HAP-1 (cell line): ENCODE measurements around the gene CEP104.

ENCODE experiments used
- DNase-seq, 2 experiments: peaks; one replicate each; pipeline ENCODE4 v3.0.0-alpha.2; 2016 to 2020; ENCODE audit warnings: low spot score in 2 of 2
- H3K27me3 ChIP-seq: fragments of 250-450 bp; sonication (Bioruptor Pico); 2 replicates; pipeline ENCODE4 v1.5.1; 2020; ENCODE audit warnings: low read depth, mild to moderate bottlenecking, moderate library complexity
- H3K36me3 ChIP-seq: fragments of 250-450 bp; sonication (Bioruptor Pico); replicated peaks from 2 replicates; pipeline ENCODE4 v1.5.1; 2020; ENCODE audit warnings: mild to moderate bottlenecking
- H3K4me1 ChIP-seq: fragments of 250-450 bp; sonication (Bioruptor Pico); 2 replicates; pipeline ENCODE4 v1.5.1; 2020; ENCODE audit warnings: mild to moderate bottlenecking
- H3K4me3 ChIP-seq: fragments of 250-450 bp; sonication (Bioruptor Pico); 2 replicates; pipeline ENCODE4 v1.5.1; 2020; ENCODE audit warnings: mild to moderate bottlenecking, moderate library complexity
- H3K9me3 ChIP-seq: fragments of 250-450 bp; sonication (Bioruptor Pico); 2 replicates; pipeline ENCODE4 v1.5.1; 2020; ENCODE audit warnings: mild to moderate bottlenecking, moderate library complexity
- in situ Hi-C: fragments of 300-500 bp; cut with MboI; formaldehyde crosslinking; loops from 3 replicates; pipeline ENCODE4 v1.14.3; 2020; ENCODE audit warnings: low sequenced_read_pairs, inconsistent platforms, mixed read lengths

CEP104 gene

GRCh38 chr1:3775490-3776230, 81.4 kb downstream of the CEP104 start:
- Histone ChIP-seq H3K36me3 (peaks cover 19% of the 10 kb centered on the region), H3K27me3 (no peaks in the 10 kb centered on the region), H3K4me3 (no peak overlapping the region), H3K9me3 (no peaks in the 10 kb centered on the region), H3K4me1 (peaks cover 5% of the 10 kb centered on the region)
- DNase-seq, result peak; percentile 32 to 68
- in situ Hi-C loops, result no loop called here

- Histone ChIP-seq H3K27me3 (no peaks in the 10 kb centered on the region), H3K9me3 (no peaks in the 10 kb centered on the region), H3K4me3 (no peak overlapping the region), H3K36me3 (peaks cover 12% of the 10 kb centered on the region), H3K4me1 (peaks cover 5% of the 10 kb centered on the region)
- in situ Hi-C loops, result no loop called here
- DNase-seq, result no peak
Measured at GRCh38 chr1:3774946-3775489, 82.0 kb downstream of the CEP104 start.

GRCh38 chr1:3774276-3774945, 82.6 kb downstream of the CEP104 start:
- H3K36me3 ChIP-seq, result peaks cover 6% of the 10 kb centered on the region
- DNase-seq, result no peak
- H3K4me1 ChIP-seq, result peaks cover 5% of the 10 kb centered on the region
- no peak overlapping the region for H3K4me3 ChIP-seq
- H3K27me3 ChIP-seq, result no peaks in the 10 kb centered on the region
- in situ Hi-C loops, result no loop called here
- no peaks in the 10 kb centered on the region for H3K9me3 ChIP-seq

- H3K27me3 ChIP-seq, result no peaks in the 10 kb centered on the region
- in situ Hi-C loops, result no loop called here
- H3K4me1 ChIP-seq, result peaks cover 5% of the 10 kb centered on the region
- no peak overlapping the region for H3K4me3 ChIP-seq
- H3K9me3 ChIP-seq, result no peaks in the 10 kb centered on the region
- H3K36me3 ChIP-seq, result no peaks in the 10 kb centered on the region; the same call in 1 of the 2 replicates
- no peak for DNase-seq
Measured at GRCh38 chr1:3773572-3774275, 83.3 kb downstream of the CEP104 start.

- no peaks in the 10 kb centered on the region for H3K36me3 ChIP-seq
- H3K27me3 ChIP-seq, result no peaks in the 10 kb centered on the region
- DNase-seq, result no peak
- H3K9me3 ChIP-seq, result no peaks in the 10 kb centered on the region
- in situ Hi-C loops, result no loop called here
- peak within 1 kb of the TSS; percentile 45 for H3K4me3 ChIP-seq
- peaks cover 5% of the 10 kb centered on the region for H3K4me1 ChIP-seq
Measured at GRCh38 chr1:3772715-3773571, 84.1 kb downstream of the CEP104 start, which contains the start of gene SMIM1. SMIM1 (plus strand) TSS chr1:3772749; CDS start chr1:3775374, 2,625 bp downstream.

- Histone ChIP-seq H3K27me3 (no peaks in the 10 kb centered on the region), H3K4me3 (peak overlapping the region; percentile 45), H3K9me3 (no peaks in the 10 kb centered on the region), H3K4me1 (peaks cover 5% of the 10 kb centered on the region), H3K36me3 (no peaks in the 10 kb centered on the region)
- peak; percentile 86 to 99 for DNase-seq
- in situ Hi-C loops, result no loop called here
Measured at GRCh38 chr1:3772027-3772714, 84.8 kb downstream of the CEP104 start.

- Histone ChIP-seq H3K4me1 (peaks cover 5% of the 10 kb centered on the region), H3K27me3 (no peaks in the 10 kb centered on the region), H3K36me3 (no peaks in the 10 kb centered on the region), H3K9me3 (no peaks in the 10 kb centered on the region), H3K4me3 (peak overlapping the region; percentile 45)
- DNase-seq, result no peak
- in situ Hi-C loops, result no loop called here
Measured at GRCh38 chr1:3771108-3772026, 85.6 kb downstream of the CEP104 start.

- Histone ChIP-seq H3K4me3 (no peak overlapping the region), H3K9me3 (no peaks in the 10 kb centered on the region), H3K36me3 (no peaks in the 10 kb centered on the region), H3K27me3 (peaks cover 10% of the 10 kb centered on the region), H3K4me1 (peaks cover 5% of the 10 kb centered on the region)
- DNase-seq, result no peak
- in situ Hi-C loops, result no loop called here
Measured at GRCh38 chr1:3770047-3770765, 86.8 kb downstream of the CEP104 start.

GRCh38 chr1:3768811-3769390, 88.1 kb downstream of the CEP104 start:
- in situ Hi-C loops, result no loop called here
- Histone ChIP-seq H3K36me3 (no peaks in the 10 kb centered on the region), H3K27me3 (peaks cover 13% of the 10 kb centered on the region), H3K4me1 (peaks cover 5% of the 10 kb centered on the region), H3K9me3 (no peaks in the 10 kb centered on the region), H3K4me3 (no peak overlapping the region)
- DNase-seq, result no peak

- H3K4me1 ChIP-seq, result peaks cover 5% of the 10 kb centered on the region
- in situ Hi-C loops, result no loop called here
- H3K4me3 ChIP-seq, result no peak overlapping the region
- no peaks in the 10 kb centered on the region for H3K36me3 ChIP-seq
- no peak for DNase-seq
- no peaks in the 10 kb centered on the region for H3K9me3 ChIP-seq
- H3K27me3 ChIP-seq, result peaks cover 19% of the 10 kb centered on the region
Measured at GRCh38 chr1:3767328-3767925, 89.6 kb downstream of the CEP104 start.
